GM18951 (cell line): ENCODE measurements around the gene ZFP64.
A peak's percentile ranks its signal among the peaks of the same experiment; 100 is the strongest.
"Not testable (repeated sequence)": the region's sequence is repeated elsewhere in the genome, so short reads cannot be mapped to it uniquely, and the experiment has no call there.

Experiments
- POLR2A ChIP-seq: IDR thresholded peaks from 4 replicates; pipeline ENCODE4 v1.6.1; 2011; ENCODE audit warnings: mild to moderate bottlenecking; ENCODE audit not compliant: insufficient read length, insufficient read depth; ENCODE audit errors: extremely low read depth
- in situ Hi-C: fragments of 300-500 bp; cut with MboI; formaldehyde crosslinking; loops from one replicate; pipeline ENCODE4 v1.12.0; 2022; ENCODE audit warnings: low sequenced_read_pairs, mixed read lengths, inconsistent platforms; ENCODE audit not compliant: unreplicated experiment

Gene ZFP64

GRCh38 chr20:52191132-52191915, at the start of gene ZFP64:
Gene ZFP64 (minus strand): TSS chr20:52191779. CDS start chr20:52191636, 143 bp downstream.
- peak; percentile 79 for TF ChIP-seq POLR2A
- in situ Hi-C loops, result no loop called here

- in situ Hi-C loops, result no loop called here
- no peak for TF ChIP-seq POLR2A
These were observed 49.2 kb upstream of the ZFP64 start for GRCh38 chr20:52240802-52241201.

DNA sequence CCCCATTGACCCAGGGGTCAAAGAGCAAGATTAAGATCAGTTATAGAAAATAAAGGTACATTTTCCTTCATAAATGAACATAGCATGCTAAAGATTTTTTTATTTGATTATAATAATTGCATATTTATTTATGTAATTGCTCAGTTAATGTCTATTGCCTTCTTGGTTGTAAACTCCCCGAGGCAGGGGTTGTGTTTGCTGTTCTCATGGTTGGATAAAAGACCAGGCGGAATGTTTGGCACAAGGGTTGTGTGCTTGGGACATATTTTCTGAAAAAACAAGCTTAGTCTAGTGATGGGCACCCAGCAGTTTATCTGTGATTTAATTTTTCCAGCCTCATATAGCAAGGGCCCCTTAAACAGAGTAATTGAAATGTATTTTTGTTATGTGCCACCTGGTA, 47.5 kb upstream of the ZFP64 start:
- in situ Hi-C loops, result no loop called here
- no peak for TF ChIP-seq POLR2A

GRCh38 chr20:52236292-52236691, 44.7 kb upstream of the ZFP64 start:
- TF ChIP-seq POLR2A, result no peak
- in situ Hi-C loops, result no loop called here

GRCh38 chr20:52235129-52235528, 43.5 kb upstream of the ZFP64 start:
- in situ Hi-C loops, result no loop called here
- TF ChIP-seq POLR2A, result no peak

GRCh38 chr20:52234302-52235045, 42.9 kb upstream of the ZFP64 start:
- in situ Hi-C loops, result no loop called here
- TF ChIP-seq POLR2A, result no peak

DNA sequence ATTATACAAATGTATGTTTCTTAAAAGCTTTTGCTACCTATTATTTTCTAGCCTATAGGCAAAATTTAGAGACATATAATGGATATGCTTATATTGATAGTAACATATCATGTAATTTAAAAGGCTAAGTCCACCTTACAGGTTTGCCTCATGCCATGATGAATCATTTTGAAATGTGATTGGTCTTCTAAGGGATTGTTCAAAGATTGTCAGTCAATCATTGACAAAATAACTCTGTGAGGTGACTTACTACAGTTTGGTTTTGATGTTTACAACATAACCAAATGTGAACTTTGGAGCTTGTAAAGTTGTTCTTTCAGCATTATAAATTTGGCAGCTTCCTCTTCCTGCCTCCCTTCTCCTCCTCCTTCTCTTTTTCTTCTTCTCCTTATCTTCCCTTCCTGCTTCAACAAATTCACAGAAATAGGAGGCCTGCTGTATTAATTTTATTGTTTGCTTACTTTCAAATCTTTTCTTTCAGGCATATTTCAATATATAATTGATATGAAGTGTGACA, 39.7 kb upstream of the ZFP64 start:
- TF ChIP-seq POLR2A, result no peak
- in situ Hi-C loops, result no loop called here

GRCh38 chr20:52230409-52230808, 38.8 kb upstream of the ZFP64 start:
- TF ChIP-seq POLR2A, result no peak
- in situ Hi-C loops, result no loop called here

DNA sequence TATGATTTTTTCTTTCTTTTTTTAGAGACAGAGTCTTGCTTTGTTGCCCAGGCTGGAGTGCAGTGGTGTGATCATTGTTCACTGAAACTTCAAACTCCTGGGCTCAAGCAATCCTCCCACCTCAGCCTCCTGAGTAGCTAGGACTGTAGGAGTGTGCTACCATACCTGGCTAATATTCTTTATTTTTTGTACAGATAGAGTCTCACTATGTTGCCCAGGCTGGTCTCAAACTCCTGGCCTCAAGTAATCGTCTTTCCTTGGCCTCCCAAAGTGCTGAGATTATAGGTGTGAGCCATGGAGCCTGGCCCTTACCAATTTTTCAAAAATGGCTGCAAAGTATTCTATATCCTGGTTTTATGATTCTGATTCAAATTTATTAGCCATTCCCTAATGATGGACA, 37.8 kb upstream of the ZFP64 start:
- in situ Hi-C loops, result not testable (repeated sequence)

GRCh38 chr20:52226370-52226769, 34.8 kb upstream of the ZFP64 start:
- no peak for TF ChIP-seq POLR2A
- in situ Hi-C loops, result no loop called here

GRCh38 chr20:52224920-52225319, 33.3 kb upstream of the ZFP64 start:
- TF ChIP-seq POLR2A, result no peak
- in situ Hi-C loops, result no loop called here

GRCh38 chr20:52221362-52221761, 29.8 kb upstream of the ZFP64 start:
- in situ Hi-C loops, result not testable (repeated sequence)

- in situ Hi-C loops, result not testable (repeated sequence)
These were observed 29.3 kb upstream of the ZFP64 start for GRCh38 chr20:52220891-52221290.

DNA sequence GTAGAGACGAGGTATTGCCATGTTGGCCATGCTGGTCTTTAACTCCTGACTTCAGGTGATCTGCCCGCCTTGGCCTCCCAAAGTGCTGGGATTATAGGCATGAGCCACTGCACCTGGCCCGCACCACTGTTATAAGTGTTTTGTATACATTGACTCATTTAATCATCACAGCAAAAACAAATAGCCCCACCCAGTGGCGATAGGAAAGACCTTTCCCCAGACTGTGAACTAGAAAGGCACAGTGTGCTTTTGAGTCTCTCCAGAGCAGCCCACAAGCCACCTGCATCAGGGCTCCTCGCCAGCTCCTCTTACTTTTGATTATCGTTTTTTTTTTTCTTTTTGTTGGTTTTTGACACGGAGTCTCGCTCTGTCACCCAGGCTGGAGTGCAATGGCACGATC, 27.9 kb upstream of the ZFP64 start:
- in situ Hi-C loops, result no loop called here
- TF ChIP-seq POLR2A, result no peak

- TF ChIP-seq POLR2A, result no peak
- in situ Hi-C loops, result no loop called here
These were observed 26.3 kb upstream of the ZFP64 start for GRCh38 chr20:52217689-52218395.
